CD14-positive monocyte (primary cell): ENCODE data around the gene FAM20C. TPM values are rescaled to one million over a fixed set of nuclear protein-coding genes. Genes with fewer than 3 reads are reported as not detected.
"Not testable (repeated sequence)": the region's sequence is repeated elsewhere in the genome, so short reads cannot be mapped to it uniquely, and the experiment has no call there.

ENCODE experiments used
- DNase-seq, 3 donors: peaks; one replicate each; pipeline ENCODE4 v3.0.0-alpha.2; 2011 to 2022
- H2AFZ ChIP-seq: 2 replicates; pipeline ENCODE4 v1.6.0; 2012; ENCODE audit warnings: mild to moderate bottlenecking, low read depth, low read length, inconsistent platforms; ENCODE audit not compliant: insufficient read depth, poor library complexity, severe bottlenecking
- H3K27ac ChIP-seq, 2 donors: 1 replicate in 1 of 2; 2 replicates in 1 of 2; pipeline ENCODE4 v1.5.1; 2012 to 2013; ENCODE audit warnings: low read length in 2 of 2, control low read depth in 1 of 2, inconsistent platforms in 1 of 2, low read depth in 1 of 2, mild to moderate bottlenecking in 1 of 2
- H3K27me3 ChIP-seq, 2 donors: one replicate each; pipeline versions ENCODE4 v1.6.0 to v1.6.1; 2011 to 2013; ENCODE audit warnings: low read length in 2 of 2; ENCODE audit not compliant: control insufficient read depth in 2 of 2, insufficient read depth in 2 of 2
- H3K36me3 ChIP-seq, 2 donors: replicated peaks in 1 of 2; 1 replicate in 1 of 2; 2 replicates in 1 of 2; pipeline versions ENCODE4 v1.5.1 to v1.6.1; 2012 to 2013; ENCODE audit warnings: low read length in 2 of 2, control low read depth in 1 of 2, inconsistent platforms in 1 of 2, mild to moderate bottlenecking in 1 of 2; ENCODE audit not compliant: insufficient read depth in 2 of 2, control insufficient read depth in 1 of 2
- H3K4me1 ChIP-seq, 2 donors: 1 replicate in 1 of 2; 2 replicates in 1 of 2; pipeline versions ENCODE4 v1.5.1 to v1.6.1; 2012 to 2013; ENCODE audit warnings: low read length in 2 of 2, control low read depth in 1 of 2, inconsistent platforms in 1 of 2, mild to moderate bottlenecking in 1 of 2, moderate library complexity in 1 of 2; ENCODE audit not compliant: insufficient read depth in 2 of 2, control insufficient read depth in 1 of 2
- H3K4me2 ChIP-seq: replicated peaks from 2 replicates; pipeline ENCODE3; 2012; ENCODE audit warnings: low read length, moderate library complexity, mild to moderate bottlenecking; ENCODE audit not compliant: poor library complexity, severe bottlenecking; ENCODE audit errors: extremely low read depth
- H3K4me3 ChIP-seq, 3 experiments: fragments of 200-600 bp in 1 of 3; sonication (generic) in 1 of 3; replicated peaks in 1 of 3; 1 replicate in 2 of 3; 2 replicates in 1 of 3; pipeline ENCODE4 v1.5.1; 2011 to 2013; ENCODE audit warnings: low read length in 3 of 3, mild to moderate bottlenecking in 3 of 3, control low read depth in 2 of 3, low read depth in 2 of 3, inconsistent platforms in 1 of 3, moderate library complexity in 1 of 3
- H3K79me2 ChIP-seq: 2 replicates; pipeline ENCODE4 v1.6.0; 2012; ENCODE audit warnings: mild to moderate bottlenecking, control low read depth, inconsistent platforms, low read length, moderate library complexity; ENCODE audit not compliant: insufficient read depth
- H3K9ac ChIP-seq: 2 replicates; pipeline ENCODE4 v1.6.0; 2017; ENCODE audit warnings: low read length, mild to moderate bottlenecking; ENCODE audit not compliant: insufficient read depth, poor library complexity, severe bottlenecking
- H3K9me3 ChIP-seq, 2 donors: replicated peaks in 1 of 2; 1 replicate in 1 of 2; 2 replicates in 1 of 2; pipeline versions ENCODE4 v1.5.1 to v1.6.1; 2012 to 2013; ENCODE audit warnings: low read length in 2 of 2, control low read depth in 1 of 2; ENCODE audit not compliant: control insufficient read depth in 1 of 2, insufficient read depth in 1 of 2
- H4K20me1 ChIP-seq: 2 replicates; pipeline ENCODE4 v1.6.0; 2012; ENCODE audit warnings: mild to moderate bottlenecking, low read length, control low read depth, moderate library complexity; ENCODE audit not compliant: insufficient read depth
- H3K27ac Mint-ChIP-seq, 7 donors: one replicate each; pipeline ENCODE4 v1.8.0; 2020; ENCODE audit warnings: mild to moderate bottlenecking in 7 of 7, mixed read lengths in 7 of 7, moderate library complexity in 6 of 7, inconsistent platforms in 2 of 7
- H3K27me3 Mint-ChIP-seq, 3 donors: one replicate each; pipeline ENCODE4 v1.8.0; 2021 to 2022; ENCODE audit warnings: low read depth in 3 of 3, mild to moderate bottlenecking in 3 of 3, mixed read lengths in 3 of 3, moderate library complexity in 3 of 3, inconsistent platforms in 1 of 3
- H3K36me3 Mint-ChIP-seq, 2 donors: one replicate each; pipeline ENCODE4 v1.8.0; 2020; ENCODE audit warnings: mixed read lengths in 2 of 2, inconsistent platforms in 1 of 2, mild to moderate bottlenecking in 1 of 2
- H3K4me1 Mint-ChIP-seq: one replicate; pipeline ENCODE4 v1.8.0; 2020; ENCODE audit warnings: mild to moderate bottlenecking, mixed read lengths
- H3K4me3 Mint-ChIP-seq, 2 donors: one replicate each; pipeline ENCODE4 v1.8.0; 2020; ENCODE audit warnings: mild to moderate bottlenecking in 2 of 2, mixed read lengths in 2 of 2, moderate library complexity in 1 of 2
- H3K9me3 Mint-ChIP-seq, 7 donors: one replicate each; pipeline ENCODE4 v1.8.0; 2020 to 2022; ENCODE audit warnings: mixed read lengths in 7 of 7, mild to moderate bottlenecking in 6 of 7, moderate library complexity in 6 of 7, inconsistent platforms in 2 of 7
- CTCF ChIP-seq: fragments of 200-600 bp; IDR thresholded peaks from one replicate; pipeline ENCODE4 v1.8.0; 2022; ENCODE audit warnings: antibody characterized with exemption, mild to moderate bottlenecking
- WGBS: methylation state at CpG from one replicate; pipeline ENCODE4 v1.1.5; 2013; ENCODE audit warnings: missing lambda C conversion rate; ENCODE audit not compliant: insufficient coverage; 5-methylcytosine and 5-hydroxymethylcytosine counted together
- intact Hi-C, 2 donors: fragments of 100-400 bp; cut with micrococcal nuclease; formaldehyde crosslinking; loops; one replicate each; pipeline versions ENCODE4 v1.15.0 to v1.15.1; 2023
- polyA plus RNA-seq, 3 donors: library from polyadenylated mRNA; depleted of rRNA in 1 of 3; unstranded in 2 of 3; stranded (reverse) in 1 of 3; fragments of 300-500 nt in 2 of 3; fragments of >200 nt in 1 of 3; fragmentation: Illumina TruSeq in 2 of 3; gene quantifications; 1 replicate in 2 of 3; 2 replicates in 1 of 3; pipeline ENCODE4 v1.2.3, GENCODE V29; 2012 to 2021

Gene FAM20C
- polyA plus RNA-seq, 3 donors: 1.2 to 32.2 (median 1.5) TPM

- no peak overlapping the region for H3K27ac ChIP-seq
- H2AFZ ChIP-seq: no peak overlapping the region
- peaks cover 5 to 44% of the 10 kb centered on the region in 2 donors for H3K36me3 ChIP-seq
- peak overlapping the region; percentile 21 for H3K4me2 ChIP-seq
- H3K9me3 ChIP-seq: peaks cover 0 to 2% of the 10 kb centered on the region in 2 donors
- H4K20me1 ChIP-seq: peaks cover 64% of the 10 kb centered on the region
- no peak for TF ChIP-seq CTCF
- Mint-ChIP-seq H3K4me1 (no peaks in the 10 kb centered on the region), H3K4me3 (peak overlapping the region in 1 of 2 donors; percentile 13), H3K27ac (peak overlapping the region in 2 of 7 donors; percentile 16 to 32), H3K27me3 (no peaks in the 10 kb centered on the region), H3K9me3 (peaks cover 0 to 4% (median 0%) of the 10 kb centered on the region in 7 donors), H3K36me3 (peaks cover 13 to 19% of the 10 kb centered on the region in 2 donors)
- peak in 2 of 3 donors; percentile 1 to 37 for DNase-seq
- H3K9ac ChIP-seq: no peak overlapping the region
- 21% methylated on average over 16 of the region's 16 CpGs for WGBS
- no peaks in the 10 kb centered on the region for H3K27me3 ChIP-seq
- intact Hi-C loops: no loop called here
- peaks cover 4 to 8% of the 10 kb centered on the region in 2 donors for H3K4me1 ChIP-seq
- H3K4me3 ChIP-seq: no peak overlapping the region
- no peaks in the 10 kb centered on the region for H3K79me2 ChIP-seq
Observed at GRCh38 chr7:240887-241421, 48.6 kb downstream of the FAM20C start.

- Mint-ChIP-seq H3K9me3 (peaks cover 0 to 3% (median 0%) of the 10 kb centered on the region in 7 donors), H3K27me3 (no peaks in the 10 kb centered on the region), H3K27ac (no peak overlapping the region), H3K4me3 (no peak overlapping the region), H3K36me3 (peaks cover 15 to 23% of the 10 kb centered on the region in 2 donors), H3K4me1 (no peaks in the 10 kb centered on the region)
- H3K4me1 ChIP-seq: peaks cover 4 to 8% of the 10 kb centered on the region in 2 donors
- TF ChIP-seq CTCF: no peak
- DNase-seq: no peak
- H3K27me3 ChIP-seq: no peaks in the 10 kb centered on the region
- H3K4me2 ChIP-seq: no peak overlapping the region
- H2AFZ ChIP-seq: no peak overlapping the region
- no peak overlapping the region for H3K4me3 ChIP-seq
- H3K9me3 ChIP-seq: peaks cover 0 to 2% of the 10 kb centered on the region in 2 donors
- over 99% methylated on average over 12 of the region's 13 CpGs for WGBS
- intact Hi-C loops: no loop called here
- peaks cover 4 to 48% of the 10 kb centered on the region in 2 donors for H3K36me3 ChIP-seq
- H4K20me1 ChIP-seq: peaks cover 61% of the 10 kb centered on the region
- no peak overlapping the region for H3K27ac ChIP-seq
- no peak overlapping the region for H3K9ac ChIP-seq
- no peaks in the 10 kb centered on the region for H3K79me2 ChIP-seq
Observed at GRCh38 chr7:241513-241912, 49.1 kb downstream of the FAM20C start.

GRCh38 chr7:242826-243579, 50.6 kb downstream of the FAM20C start:
- H3K27me3 Mint-ChIP-seq, H3K4me1 ChIP-seq, H2AFZ ChIP-seq, H3K79me2 ChIP-seq, DNase-seq, H3K4me3 ChIP-seq, H3K27me3 ChIP-seq, H3K4me1 Mint-ChIP-seq, H3K9me3 ChIP-seq, H3K4me3 Mint-ChIP-seq, H3K9me3 Mint-ChIP-seq, H3K4me2 ChIP-seq, intact Hi-C loops, H3K9ac ChIP-seq, H3K27ac Mint-ChIP-seq, H3K27ac ChIP-seq: not testable (repeated sequence)
- H3K36me3 Mint-ChIP-seq: peaks cover 20 to 32% of the 10 kb centered on the region in 2 donors
- Histone ChIP-seq H4K20me1 (peaks cover 53% of the 10 kb centered on the region), H3K36me3 (peaks cover 10 to 56% of the 10 kb centered on the region in 2 donors)
- 100% methylated on average over 3 of the region's 21 CpGs for WGBS
